ENCODE results near the gene MRFAP1L1. TPM values are rescaled to one million over a fixed set of nuclear protein-coding genes. Genes with fewer than 3 reads are reported as not detected.

MRFAP1L1 gene
- total and polyA plus RNA-seq, 2 experiments from 2014 or later, result 61.6 to 73.8 TPM

DNA sequence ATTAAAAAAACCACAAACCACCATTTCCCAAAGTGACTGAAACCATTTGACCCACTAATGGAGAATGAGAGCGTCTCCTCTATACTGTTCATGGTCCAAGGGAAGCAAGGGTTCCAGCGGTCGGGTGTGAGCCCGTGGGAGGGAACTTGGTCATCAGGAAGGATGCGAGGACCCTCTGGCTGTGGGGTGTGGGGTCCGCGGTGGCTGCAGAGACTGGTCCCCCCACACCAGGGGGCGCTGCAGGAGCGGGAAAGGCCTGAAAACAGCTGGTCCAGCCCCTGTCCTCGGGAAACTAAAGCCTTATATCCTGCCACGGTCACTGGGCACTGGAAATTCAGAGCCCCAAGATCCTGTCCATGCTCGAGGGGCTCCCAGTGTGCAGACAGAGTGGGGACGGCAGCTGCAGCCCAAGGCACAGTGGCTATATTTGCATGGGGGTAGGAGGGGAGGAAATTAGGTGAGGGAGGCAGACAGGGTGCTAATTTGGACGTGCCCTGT, 10.6 kb upstream of the MRFAP1L1 start:
- Histone ChIP-seq H3F3A (replicated peaks; ENCODE audit: low read depth) (no peaks in the 10 kb centered on the region), H3K9me2 (ENCODE audit: insufficient read depth) (no peaks in the 10 kb centered on the region), H3K4me3 (no peak overlapping the region), H3K4me2 (no peak overlapping the region), H2AFZ (no peak overlapping the region), H3K79me2 (replicated peaks; ENCODE audit: insufficient read depth) (peaks cover 23% of the 10 kb centered on the region), H3K36me3 (ENCODE audit: insufficient read depth) (no peaks in the 10 kb centered on the region), H3K27ac (ENCODE audit: low read depth) (no peak overlapping the region), H4K20me1 (replicated peaks; ENCODE audit: insufficient read depth) (no peaks in the 10 kb centered on the region; the same call in 1 of the 2 replicates), H3K27me3 (ENCODE audit: insufficient read depth) (no peaks in the 10 kb centered on the region), H3K4me1 (ENCODE audit: insufficient read depth) (peaks cover 12% of the 10 kb centered on the region; the same call in 1 of the 2 replicates)
- Mint-ChIP-seq H3K36me3 (ENCODE audit: low read depth) (peaks cover 3% of the 10 kb centered on the region; the same call in 2 of the 3 replicates), H3K9me3 (peaks cover 3% of the 10 kb centered on the region; the same call in 1 of the 3 replicates), H3K27ac (no peak overlapping the region), H3K4me3 (no peak overlapping the region), H3K4me1 (peaks cover 7% of the 10 kb centered on the region; the same call in 2 of the 3 replicates), H3K27me3 (ENCODE audit: insufficient read depth, low read depth, poor library complexity) (peaks cover 15% of the 10 kb centered on the region)
- DNase-seq (ENCODE audit: low spot score) (peak; percentile 90), ATAC-seq (peak; percentile 81)
- TF ChIP-seq, protein P1, sequence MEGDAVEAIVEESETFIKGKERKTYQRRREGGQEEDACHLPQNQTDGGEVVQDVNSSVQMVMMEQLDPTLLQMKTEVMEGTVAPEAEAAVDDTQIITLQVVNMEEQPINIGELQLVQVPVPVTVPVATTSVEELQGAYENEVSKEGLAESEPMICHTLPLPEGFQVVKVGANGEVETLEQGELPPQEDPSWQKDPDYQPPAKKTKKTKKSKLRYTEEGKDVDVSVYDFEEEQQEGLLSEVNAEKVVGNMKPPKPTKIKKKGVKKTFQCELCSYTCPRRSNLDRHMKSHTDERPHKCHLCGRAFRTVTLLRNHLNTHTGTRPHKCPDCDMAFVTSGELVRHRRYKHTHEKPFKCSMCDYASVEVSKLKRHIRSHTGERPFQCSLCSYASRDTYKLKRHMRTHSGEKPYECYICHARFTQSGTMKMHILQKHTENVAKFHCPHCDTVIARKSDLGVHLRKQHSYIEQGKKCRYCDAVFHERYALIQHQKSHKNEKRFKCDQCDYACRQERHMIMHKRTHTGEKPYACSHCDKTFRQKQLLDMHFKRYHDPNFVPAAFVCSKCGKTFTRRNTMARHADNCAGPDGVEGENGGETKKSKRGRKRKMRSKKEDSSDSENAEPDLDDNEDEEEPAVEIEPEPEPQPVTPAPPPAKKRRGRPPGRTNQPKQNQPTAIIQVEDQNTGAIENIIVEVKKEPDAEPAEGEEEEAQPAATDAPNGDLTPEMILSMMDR (conservative IDR thresholded peaks at IDR 0.05; ENCODE audit: low read depth in 2 of 2), result peak; percentile 87 to 97
- TF ChIP-seq, protein P2, sequence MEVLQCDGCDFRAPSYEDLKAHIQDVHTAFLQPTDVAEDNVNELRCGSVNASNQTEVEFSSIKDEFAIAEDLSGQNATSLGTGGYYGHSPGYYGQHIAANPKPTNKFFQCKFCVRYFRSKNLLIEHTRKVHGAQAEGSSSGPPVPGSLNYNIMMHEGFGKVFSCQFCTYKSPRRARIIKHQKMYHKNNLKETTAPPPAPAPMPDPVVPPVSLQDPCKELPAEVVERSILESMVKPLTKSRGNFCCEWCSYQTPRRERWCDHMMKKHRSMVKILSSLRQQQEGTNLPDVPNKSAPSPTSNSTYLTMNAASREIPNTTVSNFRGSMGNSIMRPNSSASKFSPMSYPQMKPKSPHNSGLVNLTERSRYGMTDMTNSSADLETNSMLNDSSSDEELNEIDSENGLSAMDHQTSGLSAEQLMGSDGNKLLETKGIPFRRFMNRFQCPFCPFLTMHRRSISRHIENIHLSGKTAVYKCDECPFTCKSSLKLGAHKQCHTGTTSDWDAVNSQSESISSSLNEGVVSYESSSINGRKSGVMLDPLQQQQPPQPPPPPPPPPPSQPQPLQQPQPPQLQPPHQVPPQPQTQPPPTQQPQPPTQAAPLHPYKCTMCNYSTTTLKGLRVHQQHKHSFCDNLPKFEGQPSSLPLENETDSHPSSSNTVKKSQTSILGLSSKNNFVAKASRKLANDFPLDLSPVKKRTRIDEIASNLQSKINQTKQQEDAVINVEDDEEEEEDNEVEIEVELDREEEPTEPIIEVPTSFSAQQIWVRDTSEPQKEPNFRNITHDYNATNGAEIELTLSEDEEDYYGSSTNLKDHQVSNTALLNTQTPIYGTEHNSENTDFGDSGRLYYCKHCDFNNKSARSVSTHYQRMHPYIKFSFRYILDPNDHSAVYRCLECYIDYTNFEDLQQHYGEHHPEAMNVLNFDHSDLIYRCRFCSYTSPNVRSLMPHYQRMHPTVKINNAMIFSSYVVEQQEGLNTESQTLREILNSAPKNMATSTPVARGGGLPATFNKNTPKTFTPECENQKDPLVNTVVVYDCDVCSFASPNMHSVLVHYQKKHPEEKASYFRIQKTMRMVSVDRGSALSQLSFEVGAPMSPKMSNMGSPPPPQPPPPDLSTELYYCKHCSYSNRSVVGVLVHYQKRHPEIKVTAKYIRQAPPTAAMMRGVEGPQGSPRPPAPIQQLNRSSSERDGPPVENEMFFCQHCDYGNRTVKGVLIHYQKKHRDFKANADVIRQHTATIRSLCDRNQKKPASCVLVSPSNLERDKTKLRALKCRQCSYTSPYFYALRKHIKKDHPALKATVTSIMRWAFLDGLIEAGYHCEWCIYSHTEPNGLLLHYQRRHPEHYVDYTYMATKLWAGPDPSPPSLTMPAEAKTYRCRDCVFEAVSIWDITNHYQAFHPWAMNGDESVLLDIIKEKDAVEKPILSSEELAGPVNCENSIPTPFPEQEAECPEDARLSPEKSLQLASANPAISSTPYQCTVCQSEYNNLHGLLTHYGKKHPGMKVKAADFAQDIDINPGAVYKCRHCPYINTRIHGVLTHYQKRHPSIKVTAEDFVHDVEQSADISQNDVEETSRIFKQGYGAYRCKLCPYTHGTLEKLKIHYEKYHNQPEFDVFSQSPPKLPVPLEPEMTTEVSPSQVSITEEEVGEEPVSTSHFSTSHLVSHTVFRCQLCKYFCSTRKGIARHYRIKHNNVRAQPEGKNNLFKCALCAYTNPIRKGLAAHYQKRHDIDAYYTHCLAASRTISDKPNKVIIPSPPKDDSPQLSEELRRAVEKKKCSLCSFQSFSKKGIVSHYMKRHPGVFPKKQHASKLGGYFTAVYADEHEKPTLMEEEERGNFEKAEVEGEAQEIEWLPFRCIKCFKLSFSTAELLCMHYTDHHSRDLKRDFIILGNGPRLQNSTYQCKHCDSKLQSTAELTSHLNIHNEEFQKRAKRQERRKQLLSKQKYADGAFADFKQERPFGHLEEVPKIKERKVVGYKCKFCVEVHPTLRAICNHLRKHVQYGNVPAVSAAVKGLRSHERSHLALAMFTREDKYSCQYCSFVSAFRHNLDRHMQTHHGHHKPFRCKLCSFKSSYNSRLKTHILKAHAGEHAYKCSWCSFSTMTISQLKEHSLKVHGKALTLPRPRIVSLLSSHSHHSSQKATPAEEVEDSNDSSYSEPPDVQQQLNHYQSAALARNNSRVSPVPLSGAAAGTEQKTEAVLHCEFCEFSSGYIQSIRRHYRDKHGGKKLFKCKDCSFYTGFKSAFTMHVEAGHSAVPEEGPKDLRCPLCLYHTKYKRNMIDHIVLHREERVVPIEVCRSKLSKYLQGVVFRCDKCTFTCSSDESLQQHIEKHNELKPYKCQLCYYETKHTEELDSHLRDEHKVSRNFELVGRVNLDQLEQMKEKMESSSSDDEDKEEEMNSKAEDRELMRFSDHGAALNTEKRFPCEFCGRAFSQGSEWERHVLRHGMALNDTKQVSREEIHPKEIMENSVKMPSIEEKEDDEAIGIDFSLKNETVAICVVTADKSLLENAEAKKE (CRISPR knock-in tag; IDR thresholded peaks at IDR 0.05), result no peak
